Epithelial cell of umbilical artery (primary cell): Measurements from ENCODE around the gene MRPS27. TPM values are rescaled to one million over a fixed set of nuclear protein-coding genes. Genes with fewer than 3 reads are reported as not detected.

Experiments used
- total RNA-seq: library from RNA; depleted of rRNA; stranded (reverse); fragments of >200 nt; gene quantifications from 2 replicates; pipeline ENCODE4 v1.2.3, GENCODE V29; 2014

The MRPS27 gene
- 87.7 and 90.7 TPM in 2 replicates for total RNA-seq

GRCh38 chr5:72319976-72320752 is at the start of gene MRPS27, which contains the start of gene PTCD2:
Gene MRPS27, minus strand, starts transcription at chr5:72320240. Its CDS starts 19 bp downstream, at chr5:72320221.
Gene PTCD2, plus strand, starts transcription at chr5:72320373. Its CDS starts 10 bp downstream, at chr5:72320383.

Other genes with a start within 250 kb of the MRPS27 start
- 50.8 and 226 TPM in 2 replicates for gene MAP1B, start 212.8 kb downstream of the MRPS27 start, total RNA-seq
- 4.2 and 12.5 TPM in 2 replicates for gene PTCD2, start 133 bp upstream of the MRPS27 start, total RNA-seq
- 0.97 and 2.6 TPM in 2 replicates for gene ZNF366, start 187.2 kb upstream of the MRPS27 start, total RNA-seq